ENCODE results near the gene ASGR1. TPM values are rescaled to one million over a fixed set of nuclear protein-coding genes. Genes with fewer than 3 reads are reported as not detected.

The ASGR1 gene
- total RNA-seq, 1 experiment from 2014 or later = 6.1 TPM

- H3K27ac ChIP-seq (ENCODE audit: low read depth, low read length, poor library complexity, severe bottlenecking) = no peak overlapping the region
- BruUV-seq (replicated peaks) = no TSS peak
- DNase-seq (ENCODE audit: low spot score) = peak; percentile 61
- H3K4me1 ChIP-seq (ENCODE audit: insufficient read depth, low read length, poor library complexity, severe bottlenecking) = no peaks in the 10 kb centered on the region
- H3K4me3 ChIP-seq (ENCODE audit: low read depth, low read length, poor library complexity, severe bottlenecking) = no peak overlapping the region
- H3K36me3 ChIP-seq (ENCODE audit: insufficient read depth, low read length, poor library complexity, severe bottlenecking) = peaks cover 53% of the 10 kb centered on the region
- ChIA-PET POLR2A (ENCODE audit: low non-redundant PET) (no interaction called here), CTCF (no interaction called here)
- H3K27me3 ChIP-seq (replicated peaks; ENCODE audit: insufficient read depth, low read depth, low read length, poor library complexity) = no peaks in the 10 kb centered on the region
- no peak for TF ChIP-seq CTCF (conservative IDR thresholded peaks at IDR 0.05; ENCODE audit: low read depth, low read length)
- no peak for TF ChIP-seq EZH2 (IDR thresholded peaks at IDR 0.05; ENCODE audit: borderline replicate concordance, low read depth, low read length, poor library complexity, severe bottlenecking)
- intact Hi-C loops (cut with micrococcal nuclease; ENCODE audit: unreplicated experiment) = no loop called here
- no peaks in the 10 kb centered on the region for H3K9me3 ChIP-seq (ENCODE audit: low read depth, low read length, poor library complexity, severe bottlenecking)
Measured at GRCh38 chr17:7191571-7192270, 12.6 kb upstream of the ASGR1 start.

GRCh38 chr17:7191069-7191468, 11.9 kb upstream of the ASGR1 start:
- Histone ChIP-seq H3K4me3 (ENCODE audit: low read depth, low read length, poor library complexity, severe bottlenecking) (no peak overlapping the region), H3K36me3 (ENCODE audit: insufficient read depth, low read length, poor library complexity, severe bottlenecking) (peaks cover 47% of the 10 kb centered on the region), H3K27ac (ENCODE audit: low read depth, low read length, poor library complexity, severe bottlenecking) (no peak overlapping the region), H3K4me1 (ENCODE audit: insufficient read depth, low read length, poor library complexity, severe bottlenecking) (no peaks in the 10 kb centered on the region), H3K27me3 (replicated peaks; ENCODE audit: insufficient read depth, low read depth, low read length, poor library complexity) (no peaks in the 10 kb centered on the region), H3K9me3 (ENCODE audit: low read depth, low read length, poor library complexity, severe bottlenecking) (no peaks in the 10 kb centered on the region)
- ChIA-PET CTCF (no interaction called here), POLR2A (ENCODE audit: low non-redundant PET) (no interaction called here)
- BruUV-seq (replicated peaks) = no TSS peak
- TF ChIP-seq EZH2 (IDR thresholded peaks at IDR 0.05; ENCODE audit: borderline replicate concordance, low read depth, low read length, poor library complexity, severe bottlenecking) (no peak), CTCF (conservative IDR thresholded peaks at IDR 0.05; ENCODE audit: low read depth, low read length) (no peak)
- intact Hi-C loops (cut with micrococcal nuclease; ENCODE audit: unreplicated experiment) = no loop called here
- DNase-seq (ENCODE audit: low spot score) = no peak

GRCh38 chr17:7190276-7190917, 11.2 kb upstream of the ASGR1 start:
- TF ChIP-seq EZH2 (IDR thresholded peaks at IDR 0.05; ENCODE audit: borderline replicate concordance, low read depth, low read length, poor library complexity, severe bottlenecking) = no peak
- no peak for TF ChIP-seq CTCF (conservative IDR thresholded peaks at IDR 0.05; ENCODE audit: low read depth, low read length)
- H3K4me3 ChIP-seq (ENCODE audit: low read depth, low read length, poor library complexity, severe bottlenecking) = no peak overlapping the region
- peaks cover 40% of the 10 kb centered on the region for H3K36me3 ChIP-seq (ENCODE audit: insufficient read depth, low read length, poor library complexity, severe bottlenecking)
- H3K4me1 ChIP-seq (ENCODE audit: insufficient read depth, low read length, poor library complexity, severe bottlenecking) = no peaks in the 10 kb centered on the region
- H3K9me3 ChIP-seq (ENCODE audit: low read depth, low read length, poor library complexity, severe bottlenecking) = no peaks in the 10 kb centered on the region
- TSS peak; percentile 7 for BruUV-seq (replicated peaks)
- no peak overlapping the region for H3K27ac ChIP-seq (ENCODE audit: low read depth, low read length, poor library complexity, severe bottlenecking)
- POLR2A ChIA-PET (ENCODE audit: low non-redundant PET) = no interaction called here
- CTCF ChIA-PET = no interaction called here
- no peaks in the 10 kb centered on the region for H3K27me3 ChIP-seq (replicated peaks; ENCODE audit: insufficient read depth, low read depth, low read length, poor library complexity)
- DNase-seq (ENCODE audit: low spot score) = no peak
- intact Hi-C loops (cut with micrococcal nuclease; ENCODE audit: unreplicated experiment) = no loop called here

Data from A673 (cell line).